HEK293 (cell line): ENCODE results near the gene TSPAN17.
A peak's percentile ranks its signal among the peaks of the same experiment; 100 is the strongest.

ENCODE experiments used
- GFI1B ChIP-seq: fragments of 450-650 bp; formaldehyde crosslinking; IDR thresholded peaks from 2 replicates; pipeline ENCODE4 v1.5.1; 2016; ENCODE audit warnings: missing biosample characterization, missing genetic modification characterization
- GLI2 ChIP-seq: fragments of 450-650 bp; formaldehyde crosslinking; IDR thresholded peaks from 2 replicates; pipeline ENCODE4; 2017; ENCODE audit warnings: missing biosample characterization, missing genetic modification characterization, low read depth, borderline replicate concordance
- GLIS2 ChIP-seq: fragments of 450-650 bp; formaldehyde crosslinking; IDR thresholded peaks from 2 replicates; pipeline ENCODE4 v1.5.1; 2016; ENCODE audit warnings: missing biosample characterization, missing genetic modification characterization
- INSM2 ChIP-seq: fragments of 450-650 bp; formaldehyde crosslinking; IDR thresholded peaks from 2 replicates; pipeline ENCODE4 v1.5.1; 2016; ENCODE audit warnings: missing biosample characterization, missing genetic modification characterization
- KLF9 ChIP-seq: fragments of 450-650 bp; formaldehyde crosslinking; IDR thresholded peaks from 2 replicates; pipeline ENCODE4 v1.5.1; 2016; ENCODE audit warnings: missing biosample characterization, missing genetic modification characterization, low read depth
- MYNN ChIP-seq: fragments of 450-650 bp; formaldehyde crosslinking; IDR thresholded peaks from 2 replicates; pipeline ENCODE4 v1.5.1; 2016; ENCODE audit warnings: missing biosample characterization, missing genetic modification characterization, borderline replicate concordance
- OVOL3 ChIP-seq: fragments of 450-650 bp; formaldehyde crosslinking; IDR thresholded peaks from 2 replicates; pipeline ENCODE4 v1.5.1; 2016; ENCODE audit warnings: missing biosample characterization, missing genetic modification characterization
- PATZ1 ChIP-seq: fragments of 450-650 bp; formaldehyde crosslinking; IDR thresholded peaks from 2 replicates; pipeline ENCODE4 v1.5.1; 2016; ENCODE audit warnings: missing biosample characterization, missing genetic modification characterization
- SP7 ChIP-seq: fragments of 450-650 bp; formaldehyde crosslinking; IDR thresholded peaks from 2 replicates; pipeline ENCODE4 v1.5.1; 2016; ENCODE audit warnings: missing biosample characterization, missing genetic modification characterization
- TCF7L2 ChIP-seq: IDR thresholded peaks from 2 replicates; pipeline ENCODE4 v1.6.1; 2011; ENCODE audit warnings: low read depth, mild to moderate bottlenecking, inconsistent platforms, low read length, moderate library complexity, borderline replicate concordance
- ZBTB1 ChIP-seq: fragments of 450-650 bp; formaldehyde crosslinking; IDR thresholded peaks from 2 replicates; pipeline ENCODE4 v1.5.1; 2016; ENCODE audit warnings: missing biosample characterization, missing genetic modification characterization
- ZBTB21 ChIP-seq: fragments of 450-650 bp; formaldehyde crosslinking; IDR thresholded peaks from 2 replicates; pipeline ENCODE4 v1.5.1; 2017; ENCODE audit warnings: missing biosample characterization, missing genetic modification characterization
- ZFHX2 ChIP-seq: fragments of 450-650 bp; formaldehyde crosslinking; conservative IDR thresholded peaks from 2 replicates; pipeline ENCODE4 v1.5.1; 2016; ENCODE audit warnings: missing biosample characterization, missing genetic modification characterization
- ZIC2 ChIP-seq: fragments of 450-650 bp; formaldehyde crosslinking; IDR thresholded peaks from 2 replicates; pipeline ENCODE4 v1.5.1; 2016; ENCODE audit warnings: missing biosample characterization, missing genetic modification characterization
- ZNF214 ChIP-seq: fragments of 450-650 bp; formaldehyde crosslinking; IDR thresholded peaks from 2 replicates; pipeline ENCODE4 v1.5.1; 2017; ENCODE audit warnings: missing biosample characterization, mild to moderate bottlenecking, missing genetic modification characterization, borderline replicate concordance
- ZNF223 ChIP-seq: fragments of 450-650 bp; formaldehyde crosslinking; IDR thresholded peaks from 2 replicates; pipeline ENCODE4 v1.5.1; 2016; ENCODE audit warnings: missing biosample characterization, missing genetic modification characterization
- ZNF280D ChIP-seq: fragments of 450-650 bp; formaldehyde crosslinking; IDR thresholded peaks from 2 replicates; pipeline ENCODE4 v1.5.1; 2016; ENCODE audit warnings: missing biosample characterization, missing genetic modification characterization
- ZNF324 ChIP-seq: fragments of 450-650 bp; formaldehyde crosslinking; IDR thresholded peaks from 2 replicates; pipeline ENCODE4 v1.5.1; 2016; ENCODE audit warnings: missing biosample characterization, missing genetic modification characterization
- ZNF350 ChIP-seq: fragments of 450-650 bp; formaldehyde crosslinking; IDR thresholded peaks from 2 replicates; pipeline ENCODE4 v1.5.0; 2017; ENCODE audit warnings: missing biosample characterization, mild to moderate bottlenecking, missing genetic modification characterization
- ZNF366 ChIP-seq: fragments of 450-650 bp; formaldehyde crosslinking; conservative IDR thresholded peaks from 2 replicates; pipeline ENCODE4 v1.5.1; 2016; ENCODE audit warnings: missing biosample characterization, missing genetic modification characterization
- ZNF416 ChIP-seq: fragments of 450-650 bp; formaldehyde crosslinking; IDR thresholded peaks from 2 replicates; pipeline ENCODE4 v1.5.1; 2016; ENCODE audit warnings: missing biosample characterization, missing genetic modification characterization
- ZNF423 ChIP-seq: fragments of 450-650 bp; formaldehyde crosslinking; IDR thresholded peaks from 2 replicates; pipeline ENCODE4 v1.5.1; 2016; ENCODE audit warnings: missing biosample characterization, missing genetic modification characterization
- ZNF501 ChIP-seq: fragments of 450-650 bp; formaldehyde crosslinking; IDR thresholded peaks from 2 replicates; pipeline ENCODE4 v1.5.1; 2016; ENCODE audit warnings: missing biosample characterization, missing genetic modification characterization
- ZNF580 ChIP-seq: fragments of 450-650 bp; formaldehyde crosslinking; IDR thresholded peaks from 2 replicates; pipeline ENCODE4 v1.5.1; 2016; ENCODE audit warnings: missing biosample characterization, missing genetic modification characterization
- ZNF610 ChIP-seq: fragments of 450-650 bp; formaldehyde crosslinking; IDR thresholded peaks from 2 replicates; pipeline ENCODE4 v1.5.1; 2016; ENCODE audit warnings: missing biosample characterization, missing genetic modification characterization, borderline replicate concordance
- ZNF785 ChIP-seq: fragments of 450-650 bp; formaldehyde crosslinking; IDR thresholded peaks from 2 replicates; pipeline ENCODE4 v1.5.1; 2016; ENCODE audit warnings: missing biosample characterization, missing genetic modification characterization
- ZNF792 ChIP-seq: fragments of 450-650 bp; formaldehyde crosslinking; IDR thresholded peaks from 2 replicates; pipeline ENCODE4 v1.5.1; 2016; ENCODE audit warnings: missing biosample characterization, missing genetic modification characterization
- ZSCAN30 ChIP-seq: fragments of 450-650 bp; IDR thresholded peaks from 2 replicates; pipeline ENCODE4 v1.5.1; 2018; ENCODE audit warnings: missing biosample characterization, mild to moderate bottlenecking, missing genetic modification characterization, moderate library complexity
- TF ChIP-seq, protein P1 (sequence below): fragments of 450-650 bp; formaldehyde crosslinking; IDR thresholded peaks from 2 replicates; pipeline ENCODE4 v1.5.1; 2017; ENCODE audit warnings: missing biosample characterization, mild to moderate bottlenecking, missing genetic modification characterization, moderate library complexity
- TF ChIP-seq, protein P2 (sequence below): fragments of 450-650 bp; formaldehyde crosslinking; IDR thresholded peaks from 2 replicates; pipeline ENCODE4 v1.5.1; 2016; ENCODE audit warnings: missing biosample characterization, missing genetic modification characterization

TSPAN17 gene

GRCh38 chr5:176692839-176693476 lies 45.7 kb downstream of the TSPAN17 start (continued):
- TF ChIP-seq, protein P1, sequence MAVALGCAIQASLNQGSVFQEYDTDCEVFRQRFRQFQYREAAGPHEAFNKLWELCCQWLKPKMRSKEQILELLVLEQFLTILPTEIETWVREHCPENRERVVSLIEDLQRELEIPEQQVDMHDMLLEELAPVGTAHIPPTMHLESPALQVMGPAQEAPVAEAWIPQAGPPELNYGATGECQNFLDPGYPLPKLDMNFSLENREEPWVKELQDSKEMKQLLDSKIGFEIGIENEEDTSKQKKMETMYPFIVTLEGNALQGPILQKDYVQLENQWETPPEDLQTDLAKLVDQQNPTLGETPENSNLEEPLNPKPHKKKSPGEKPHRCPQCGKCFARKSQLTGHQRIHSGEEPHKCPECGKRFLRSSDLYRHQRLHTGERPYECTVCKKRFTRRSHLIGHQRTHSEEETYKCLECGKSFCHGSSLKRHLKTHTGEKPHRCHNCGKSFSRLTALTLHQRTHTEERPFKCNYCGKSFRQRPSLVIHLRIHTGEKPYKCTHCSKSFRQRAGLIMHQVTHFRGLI = no peak
- TF ChIP-seq ZFHX2 (tag by site-specific recombination) (0 out of 2 replicates have a peak, but pooled peaks have one; percentile 92), KLF9 (tag by site-specific recombination) (peak; percentile 22; the same call in 1 of the 2 replicates), MYNN (0 out of 2 replicates have a peak, but pooled peaks have one; percentile 18), PATZ1 (peak; percentile 48; the same call in 1 of the 2 replicates), ZNF785 (tag by site-specific recombination) (no peak), SP7 (peak; percentile 95), OVOL3 (tag by site-specific recombination) (peak; percentile 75; the same call in 1 of the 2 replicates), TCF7L2 (peak; percentile 53; the same call in 1 of the 2 replicates), ZNF416 (tag by site-specific recombination) (no peak), ZBTB1 (tag by site-specific recombination) (peak; percentile 76; the same call in 1 of the 2 replicates), GLI2 (tag by site-specific recombination) (peak; percentile 74; the same call in 1 of the 2 replicates), ZNF501 (tag by site-specific recombination) (no peak), ZNF214 (tag by site-specific recombination) (no peak), ZNF423 (peak; percentile 53; the same call in 1 of the 2 replicates), ZNF580 (tag by site-specific recombination) (peak; percentile 75), ZNF366 (peak; percentile 32; the same call in 1 of the 2 replicates), GLIS2 (peak; percentile 70), ZNF223 (tag by site-specific recombination) (no peak), ZNF610 (tag by site-specific recombination) (no peak), ZNF792 (peak; percentile 95), ZNF324 (tag by site-specific recombination) (peak; percentile 70; the same call in 1 of the 2 replicates), ZSCAN30 (0 out of 2 replicates have a peak, but pooled peaks have one; percentile 29), ZNF280D (tag by site-specific recombination) (no peak), ZBTB21 (tag by site-specific recombination) (peak; percentile 62), ZNF350 (tag by site-specific recombination) (no peak), INSM2 (tag by site-specific recombination) (peak; percentile 90), ZIC2 (tag by site-specific recombination) (peak; percentile 77), GFI1B (tag by site-specific recombination) (peak; percentile 79)
- TF ChIP-seq, protein P2, sequence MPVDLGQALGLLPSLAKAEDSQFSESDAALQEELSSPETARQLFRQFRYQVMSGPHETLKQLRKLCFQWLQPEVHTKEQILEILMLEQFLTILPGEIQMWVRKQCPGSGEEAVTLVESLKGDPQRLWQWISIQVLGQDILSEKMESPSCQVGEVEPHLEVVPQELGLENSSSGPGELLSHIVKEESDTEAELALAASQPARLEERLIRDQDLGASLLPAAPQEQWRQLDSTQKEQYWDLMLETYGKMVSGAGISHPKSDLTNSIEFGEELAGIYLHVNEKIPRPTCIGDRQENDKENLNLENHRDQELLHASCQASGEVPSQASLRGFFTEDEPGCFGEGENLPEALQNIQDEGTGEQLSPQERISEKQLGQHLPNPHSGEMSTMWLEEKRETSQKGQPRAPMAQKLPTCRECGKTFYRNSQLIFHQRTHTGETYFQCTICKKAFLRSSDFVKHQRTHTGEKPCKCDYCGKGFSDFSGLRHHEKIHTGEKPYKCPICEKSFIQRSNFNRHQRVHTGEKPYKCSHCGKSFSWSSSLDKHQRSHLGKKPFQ (tag by site-specific recombination) = peak; percentile 59; the same call in 1 of the 2 replicates
